Mononuclear cell (primary cell): ENCODE measurements around the gene ATP11A. TPM values are rescaled to one million over a fixed set of nuclear protein-coding genes. Genes with fewer than 3 reads are reported as not detected.
"Not testable (repeated sequence)": the region's sequence is repeated elsewhere in the genome, so short reads cannot be mapped to it uniquely, and the experiment has no call there.

Experiments
- H3K27me3 ChIP-seq: 2 replicates; pipeline ENCODE4 v1.6.0; 2011; ENCODE audit warnings: low read length, control low read depth; ENCODE audit not compliant: insufficient read depth
- H3K4me1 ChIP-seq: 2 replicates; pipeline ENCODE4 v1.5.1; 2011; ENCODE audit warnings: mild to moderate bottlenecking, low read length, control low read depth; ENCODE audit not compliant: insufficient read depth
- H3K4me3 ChIP-seq: 2 replicates; pipeline ENCODE4 v1.5.1; 2011; ENCODE audit warnings: mild to moderate bottlenecking, low read length, moderate library complexity
- H3K9me3 ChIP-seq: 2 replicates; pipeline ENCODE4 v1.5.1; 2011; ENCODE audit warnings: low read depth, mild to moderate bottlenecking, control low read depth, low read length
- total RNA-seq: library from RNA; depleted of rRNA; stranded (reverse); fragments of >200 nt; gene quantifications from one replicate; pipeline ENCODE4 v1.2.3, GENCODE V29; 2012

Gene ATP11A
- total RNA-seq, 1 donor, result 24.9 TPM

DNA sequence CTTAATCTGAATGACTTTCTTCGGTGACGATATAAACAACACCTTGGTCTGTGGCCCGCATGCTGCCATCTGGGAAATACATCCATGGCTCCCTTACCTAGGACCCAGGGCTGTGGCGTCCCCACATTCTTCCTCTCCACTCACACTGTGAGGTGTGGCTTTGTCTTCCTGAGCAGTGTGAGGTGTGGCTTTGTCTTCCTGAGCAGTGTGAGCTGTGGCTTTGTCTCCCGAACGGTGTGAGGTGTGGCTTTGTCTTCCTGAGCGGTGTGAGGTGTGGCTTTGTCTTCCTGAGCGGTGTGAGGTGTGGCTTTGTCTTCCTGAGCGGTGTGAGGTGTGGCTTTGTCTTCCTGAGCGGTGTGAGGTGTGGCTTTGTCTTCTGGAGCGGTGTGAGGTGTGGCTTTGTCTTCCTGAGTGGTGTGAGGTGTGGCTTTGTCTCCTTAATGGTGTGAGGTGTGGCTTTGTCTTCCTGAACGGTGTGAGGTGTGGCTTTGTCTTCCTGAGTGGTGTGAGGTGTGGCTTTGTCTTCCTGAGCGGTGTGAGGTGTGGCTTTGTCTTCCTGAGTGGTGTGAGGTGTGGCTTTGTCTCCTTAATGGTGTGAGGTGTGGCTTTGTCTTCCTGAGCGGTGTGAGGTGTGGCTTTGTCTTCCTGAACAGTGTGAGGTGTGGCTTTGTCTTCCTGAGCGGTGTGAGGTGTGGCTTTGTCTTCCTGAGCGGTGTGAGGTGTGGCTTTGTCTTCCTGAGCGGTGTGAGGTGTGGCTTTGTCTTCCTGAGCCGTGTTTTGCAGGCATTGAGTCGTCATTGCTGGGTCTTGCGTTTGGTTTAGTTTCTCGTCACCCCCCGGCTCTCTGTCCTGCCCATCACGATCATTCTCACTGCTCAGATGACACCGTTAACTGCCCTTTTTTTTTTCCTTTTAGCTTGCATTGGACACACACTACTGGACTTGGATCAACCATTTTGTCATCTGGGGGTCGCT lies 183.1 kb downstream of the ATP11A start:
- not testable (repeated sequence) for H3K4me3 ChIP-seq, H3K27me3 ChIP-seq, H3K9me3 ChIP-seq
- peaks cover 25% of the 10 kb centered on the region for H3K4me1 ChIP-seq

DNA sequence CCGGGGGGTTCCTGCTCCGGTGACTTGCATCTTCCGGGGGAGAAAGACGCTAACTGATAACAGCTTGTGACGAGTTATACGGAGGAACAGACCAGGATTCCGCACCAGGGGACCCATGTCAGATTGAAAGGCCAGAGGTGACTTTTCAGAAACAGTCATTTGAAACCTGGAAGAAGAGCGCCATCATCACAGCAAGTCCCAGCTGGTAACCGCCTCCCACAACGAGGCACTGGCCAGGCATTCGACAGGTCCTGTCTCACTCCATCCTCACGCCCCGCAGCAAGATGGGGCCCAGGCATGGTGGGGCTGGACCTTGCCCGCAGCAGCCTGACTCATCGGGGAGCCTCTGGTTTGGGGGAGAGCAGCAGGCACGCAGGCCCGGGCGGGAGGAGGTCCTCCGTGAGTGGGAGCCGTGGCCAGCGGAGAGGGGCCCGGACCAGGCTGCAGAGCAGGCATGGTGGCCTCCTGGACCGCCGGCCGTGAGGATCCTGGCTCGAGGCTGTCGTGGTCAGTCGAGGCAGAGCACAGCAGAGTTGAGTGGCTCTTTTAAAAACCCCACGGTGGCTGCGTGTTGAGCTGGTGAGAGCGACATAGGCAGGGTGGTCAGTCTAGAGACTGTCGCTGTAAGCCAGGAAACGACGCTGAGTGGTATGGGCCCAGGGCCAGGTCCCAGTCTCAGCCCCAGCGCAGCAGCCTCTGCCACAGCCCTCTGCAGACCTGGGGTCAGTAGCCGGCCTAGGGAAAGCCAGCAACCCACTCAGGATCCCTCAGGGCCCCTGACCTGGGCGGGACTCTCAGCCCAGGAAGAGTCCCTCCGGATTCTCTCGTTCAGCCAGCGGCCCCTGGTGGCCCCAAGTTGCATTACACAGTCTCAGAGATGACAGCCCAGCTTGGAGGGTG lies 184.3 kb downstream of the ATP11A start:
- Histone ChIP-seq H3K27me3 (no peaks in the 10 kb centered on the region), H3K4me1 (peaks cover 25% of the 10 kb centered on the region), H3K9me3 (peaks cover 5% of the 10 kb centered on the region), H3K4me3 (no peak overlapping the region)

- peaks cover 5% of the 10 kb centered on the region for H3K9me3 ChIP-seq
- H3K4me1 ChIP-seq, result peaks cover 25% of the 10 kb centered on the region
- H3K27me3 ChIP-seq, result no peaks in the 10 kb centered on the region
- H3K4me3 ChIP-seq, result no peak overlapping the region
Observed at GRCh38 chr13:112874751-112875300, 185.0 kb downstream of the ATP11A start.

DNA sequence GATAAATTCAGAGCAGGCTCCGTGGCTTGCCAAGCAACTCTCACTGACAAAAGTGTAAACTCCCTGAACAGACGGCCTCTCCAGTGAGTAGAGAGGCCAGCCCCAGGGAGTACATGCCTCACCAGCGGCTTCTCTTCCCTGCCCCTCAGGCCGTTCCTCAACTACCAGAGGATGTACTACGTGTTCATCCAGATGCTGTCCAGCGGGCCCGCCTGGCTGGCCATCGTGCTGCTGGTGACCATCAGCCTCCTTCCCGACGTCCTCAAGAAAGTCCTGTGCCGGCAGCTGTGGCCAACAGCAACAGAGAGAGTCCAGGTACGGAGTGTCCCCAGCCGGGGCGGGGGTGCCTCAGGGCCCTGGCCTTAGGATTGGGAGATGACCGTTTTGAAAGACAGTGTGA lies 185.8 kb downstream of the ATP11A start:
- Histone ChIP-seq H3K4me3 (no peak overlapping the region), H3K27me3 (no peaks in the 10 kb centered on the region), H3K9me3 (peaks cover 5% of the 10 kb centered on the region), H3K4me1 (peaks cover 25% of the 10 kb centered on the region)

DNA sequence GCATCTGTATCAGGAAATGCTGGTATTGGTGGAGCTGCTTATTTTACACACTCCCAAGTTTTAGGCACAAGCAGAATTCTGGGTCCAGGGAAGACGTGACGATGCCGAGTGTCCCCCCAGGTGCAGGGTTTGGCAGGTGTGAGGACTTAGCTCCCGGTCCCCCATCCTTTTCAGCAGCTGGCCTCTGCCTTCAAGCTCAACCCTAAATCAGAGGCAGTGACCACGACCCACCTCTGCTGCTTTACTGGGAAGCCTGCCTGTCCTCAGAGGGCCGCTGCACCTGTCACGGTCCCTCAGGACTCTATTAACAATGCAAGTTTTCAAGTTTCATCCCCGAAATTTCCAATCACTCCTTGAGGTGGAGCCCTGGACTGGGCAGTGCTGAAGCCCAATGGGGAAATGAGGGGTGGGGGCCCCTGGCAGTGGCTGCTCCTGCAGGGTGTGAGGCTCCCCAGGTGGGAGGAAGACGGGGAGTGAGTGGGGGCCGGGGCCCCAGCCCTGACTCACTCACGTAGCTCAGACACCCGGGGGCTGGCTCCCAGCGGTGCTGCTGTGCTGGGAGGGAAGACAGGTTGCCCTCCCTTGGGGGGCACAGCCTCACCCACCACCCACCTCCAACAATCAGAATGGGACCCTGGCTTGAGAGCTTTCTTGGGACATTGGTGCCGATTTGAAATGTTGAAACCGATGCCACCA lies 186.6 kb downstream of the ATP11A start:
- peaks cover 25% of the 10 kb centered on the region for H3K4me1 ChIP-seq
- H3K9me3 ChIP-seq, result peaks cover 5% of the 10 kb centered on the region

DNA sequence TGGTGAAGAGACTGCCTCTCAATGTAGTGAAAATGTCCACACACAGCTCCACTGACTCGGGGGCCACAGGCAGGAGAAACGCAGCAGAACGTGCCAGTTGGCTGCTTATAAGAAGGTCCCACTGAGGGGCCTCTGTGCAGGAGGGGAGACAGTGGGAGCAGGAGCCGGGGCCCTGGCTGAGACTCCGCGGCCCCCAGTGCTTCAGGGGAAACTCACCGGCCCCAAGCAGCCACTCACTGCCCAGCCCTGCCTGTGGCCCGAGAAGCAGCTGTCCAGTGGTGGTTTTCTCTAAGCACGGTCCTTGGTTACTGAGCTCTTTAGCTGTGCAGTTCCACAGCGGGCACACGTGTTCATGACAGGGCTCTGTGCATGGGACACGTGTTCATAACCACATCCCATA lies 187.2 kb downstream of the ATP11A start:
- Histone ChIP-seq H3K9me3 (peaks cover 5% of the 10 kb centered on the region), H3K27me3 (no peaks in the 10 kb centered on the region), H3K4me3 (no peak overlapping the region), H3K4me1 (peaks cover 25% of the 10 kb centered on the region)

More for the DNA sequence above, 186.6 kb downstream of the ATP11A start:
- Histone ChIP-seq H3K4me3 (no peak overlapping the region), H3K27me3 (no peaks in the 10 kb centered on the region)

DNA sequence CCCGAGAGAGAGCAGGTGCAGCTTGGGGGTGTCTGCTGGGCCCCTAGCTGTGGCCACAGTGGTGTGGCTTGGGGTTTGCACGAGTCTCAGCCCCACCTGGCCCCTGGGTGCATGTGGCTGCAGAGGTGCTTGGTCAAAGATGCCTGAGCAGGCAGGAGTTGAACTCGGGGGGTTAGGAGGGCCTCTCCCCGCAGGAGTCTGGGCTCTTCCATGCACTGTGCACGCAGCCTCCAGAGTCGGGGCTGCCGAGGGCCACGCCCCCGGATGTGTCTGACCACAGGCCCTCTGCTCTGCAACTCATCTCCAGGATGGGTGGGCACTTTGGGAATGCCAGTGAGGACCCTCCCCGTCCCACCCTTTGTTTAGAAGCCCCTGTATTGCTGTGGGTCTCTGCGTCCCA lies 187.7 kb downstream of the ATP11A start:
- peaks cover 5% of the 10 kb centered on the region for H3K9me3 ChIP-seq
- no peak overlapping the region for H3K4me3 ChIP-seq
- H3K27me3 ChIP-seq, result no peaks in the 10 kb centered on the region
- peaks cover 20% of the 10 kb centered on the region for H3K4me1 ChIP-seq

DNA sequence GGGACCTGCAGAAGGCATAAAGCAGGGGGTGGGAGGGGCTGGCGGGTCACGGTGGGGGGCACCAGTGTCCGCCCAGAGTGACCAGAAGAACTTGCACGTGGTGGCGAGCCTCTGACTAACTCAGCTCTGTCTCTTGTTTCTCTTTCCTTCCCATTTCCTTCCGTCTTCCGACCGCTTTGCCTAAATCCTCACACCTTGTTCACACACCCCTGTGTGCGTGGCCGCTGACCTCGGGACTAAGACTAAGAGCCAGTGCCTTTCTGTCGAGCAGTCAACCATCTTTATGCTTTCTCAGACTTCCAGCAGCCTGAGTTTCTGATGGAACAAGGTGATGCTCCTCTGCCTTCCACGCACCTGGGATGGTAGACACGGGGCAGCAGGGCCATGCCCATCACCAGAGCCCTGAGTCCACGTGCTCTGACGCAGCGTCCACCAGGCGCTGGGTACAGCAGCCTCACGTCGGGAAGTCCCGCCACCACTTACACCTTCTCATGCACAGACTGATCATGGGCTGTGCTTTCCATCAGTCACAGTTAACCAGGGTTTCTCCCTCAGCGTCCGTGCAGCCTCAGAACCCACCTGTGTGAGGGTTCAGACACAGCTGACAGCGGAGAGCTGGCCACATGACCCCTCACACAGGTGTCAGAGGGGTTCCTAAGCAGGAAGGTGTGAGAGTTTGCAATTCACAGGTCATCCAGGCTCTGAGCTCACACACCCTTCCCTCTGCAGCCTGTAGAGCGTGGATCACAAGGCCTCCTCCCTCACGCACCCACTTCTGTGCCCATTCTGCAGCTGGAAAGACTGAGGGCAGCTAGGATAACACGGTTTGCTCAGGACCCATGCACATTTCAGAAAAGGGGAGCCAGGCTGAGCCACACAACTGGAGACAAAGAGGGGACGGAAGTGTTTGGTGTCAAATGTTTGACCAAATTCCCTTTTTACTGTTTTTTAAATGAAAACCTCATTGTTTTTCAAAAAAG lies 188.4 kb downstream of the ATP11A start:
- H3K4me1 ChIP-seq, result peaks cover 14% of the 10 kb centered on the region
- H3K9me3 ChIP-seq, result no peaks in the 10 kb centered on the region
- no peak overlapping the region for H3K4me3 ChIP-seq
- H3K27me3 ChIP-seq, result no peaks in the 10 kb centered on the region

- no peaks in the 10 kb centered on the region for H3K27me3 ChIP-seq
- H3K4me3 ChIP-seq, result no peak overlapping the region
- no peaks in the 10 kb centered on the region for H3K9me3 ChIP-seq
- H3K4me1 ChIP-seq, result peaks cover 4% of the 10 kb centered on the region
Observed at GRCh38 chr13:112879283-112879833, 189.5 kb downstream of the ATP11A start.

DNA sequence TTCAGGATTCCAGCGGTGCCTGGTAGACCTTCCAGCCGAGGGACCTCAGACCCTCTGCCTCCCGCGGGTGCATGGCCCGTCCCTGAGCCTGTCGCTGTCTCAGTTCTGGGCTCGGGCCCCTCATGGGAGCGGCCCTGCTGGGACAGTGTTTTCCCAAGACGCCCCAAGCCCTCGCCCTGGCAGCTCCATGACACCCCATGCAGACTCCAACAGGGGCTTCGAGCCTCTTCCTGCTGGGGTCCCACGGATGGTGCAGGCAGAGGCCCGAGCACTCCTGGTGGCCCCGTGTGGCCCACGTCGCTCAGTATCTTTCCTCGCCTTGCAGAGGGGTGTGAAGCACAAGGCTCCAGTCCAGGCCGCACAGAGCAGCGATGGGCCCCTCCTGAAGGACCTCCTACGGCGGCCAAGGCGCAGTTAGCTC lies 190.4 kb downstream of the ATP11A start:
- Histone ChIP-seq H3K9me3 (no peaks in the 10 kb centered on the region), H3K4me1 (no peaks in the 10 kb centered on the region)

GRCh38 chr13:112880976-112881540 lies 191.2 kb downstream of the ATP11A start:
- Histone ChIP-seq H3K4me3 (no peak overlapping the region), H3K4me1 (no peaks in the 10 kb centered on the region), H3K9me3 (no peaks in the 10 kb centered on the region), H3K27me3 (no peaks in the 10 kb centered on the region)

More for the DNA sequence above, 190.4 kb downstream of the ATP11A start:
- Histone ChIP-seq H3K27me3 (no peaks in the 10 kb centered on the region), H3K4me3 (no peak overlapping the region)

GRCh38 chr13:112881656-112882554 lies 192.1 kb downstream of the ATP11A start:
- Histone ChIP-seq H3K27me3 (no peaks in the 10 kb centered on the region), H3K4me3 (no peak overlapping the region)

More at GRCh38 chr13:112881656-112882554, 192.1 kb downstream of the ATP11A start:
- Histone ChIP-seq H3K4me1 (no peaks in the 10 kb centered on the region), H3K9me3 (no peaks in the 10 kb centered on the region)
